ENCODE results near the gene AHRR.

- TF ChIP-seq CEBPB (IDR thresholded peaks at IDR 0.05; ENCODE audit: low read depth, low read length), result no peak
- no peak for TF ChIP-seq RFX5 (IDR thresholded peaks at IDR 0.05; ENCODE audit: low read depth, low read length)
- TF ChIP-seq SMC3 (IDR thresholded peaks at IDR 0.05; ENCODE audit: low read depth, low read length), result no peak
- no peak for TF ChIP-seq RCOR1 (IDR thresholded peaks at IDR 0.05; ENCODE audit: insufficient replicate concordance, low read length)
- TF ChIP-seq, protein P1, sequence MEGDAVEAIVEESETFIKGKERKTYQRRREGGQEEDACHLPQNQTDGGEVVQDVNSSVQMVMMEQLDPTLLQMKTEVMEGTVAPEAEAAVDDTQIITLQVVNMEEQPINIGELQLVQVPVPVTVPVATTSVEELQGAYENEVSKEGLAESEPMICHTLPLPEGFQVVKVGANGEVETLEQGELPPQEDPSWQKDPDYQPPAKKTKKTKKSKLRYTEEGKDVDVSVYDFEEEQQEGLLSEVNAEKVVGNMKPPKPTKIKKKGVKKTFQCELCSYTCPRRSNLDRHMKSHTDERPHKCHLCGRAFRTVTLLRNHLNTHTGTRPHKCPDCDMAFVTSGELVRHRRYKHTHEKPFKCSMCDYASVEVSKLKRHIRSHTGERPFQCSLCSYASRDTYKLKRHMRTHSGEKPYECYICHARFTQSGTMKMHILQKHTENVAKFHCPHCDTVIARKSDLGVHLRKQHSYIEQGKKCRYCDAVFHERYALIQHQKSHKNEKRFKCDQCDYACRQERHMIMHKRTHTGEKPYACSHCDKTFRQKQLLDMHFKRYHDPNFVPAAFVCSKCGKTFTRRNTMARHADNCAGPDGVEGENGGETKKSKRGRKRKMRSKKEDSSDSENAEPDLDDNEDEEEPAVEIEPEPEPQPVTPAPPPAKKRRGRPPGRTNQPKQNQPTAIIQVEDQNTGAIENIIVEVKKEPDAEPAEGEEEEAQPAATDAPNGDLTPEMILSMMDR (conservative IDR thresholded peaks at IDR 0.05; ENCODE audit: low read depth, low read length), result no peak
- TF ChIP-seq, protein P2, sequence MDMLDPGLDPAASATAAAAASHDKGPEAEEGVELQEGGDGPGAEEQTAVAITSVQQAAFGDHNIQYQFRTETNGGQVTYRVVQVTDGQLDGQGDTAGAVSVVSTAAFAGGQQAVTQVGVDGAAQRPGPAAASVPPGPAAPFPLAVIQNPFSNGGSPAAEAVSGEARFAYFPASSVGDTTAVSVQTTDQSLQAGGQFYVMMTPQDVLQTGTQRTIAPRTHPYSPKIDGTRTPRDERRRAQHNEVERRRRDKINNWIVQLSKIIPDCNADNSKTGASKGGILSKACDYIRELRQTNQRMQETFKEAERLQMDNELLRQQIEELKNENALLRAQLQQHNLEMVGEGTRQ (IDR thresholded peaks at IDR 0.05; ENCODE audit: low read depth, low read length), result no peak
- TF ChIP-seq MAZ (IDR thresholded peaks at IDR 0.05; ENCODE audit: borderline replicate concordance, low read depth, low read length), result no peak
- no peak for TF ChIP-seq POLR2A (IDR thresholded peaks at IDR 0.05; ENCODE audit: low read depth, low read length)
- TF ChIP-seq RAD21 (IDR thresholded peaks at IDR 0.05; ENCODE audit: low read length), result no peak
- TF ChIP-seq NFE2L2 (IDR thresholded peaks at IDR 0.05; ENCODE audit: low read depth, low read length), result no peak
- TF ChIP-seq MAFK (IDR thresholded peaks at IDR 0.05; ENCODE audit: low read depth, low read length), result no peak
Observed at GRCh38 chr5:465591-466403, 144.3 kb downstream of the AHRR start.
